Measurements from ENCODE around the gene RHOT1. TPM values are rescaled to one million over a fixed set of nuclear protein-coding genes. Genes with fewer than 3 reads are reported as not detected.

The RHOT1 gene
- total RNA-seq, 3 donors from 2014 or later (not counting 1 experiment from before 2014, with no cell fraction given) = 25.1 to 32.7 (median 28.3) TPM

GRCh38 chr17:32223703-32224102 lies 81.4 kb downstream of the RHOT1 start:
- ATAC-seq (no peak), DNase-seq (no peak)
- Mint-ChIP-seq H3K27ac (no peak overlapping the region), H3K36me3 (no peaks in the 10 kb centered on the region), H3K9me3 (no peaks in the 10 kb centered on the region), H3K4me3 (no peak overlapping the region), H3K27me3 (ENCODE audit: low read depth in 2 of 2) (no peaks in the 10 kb centered on the region), H3K4me1 (no peaks in the 10 kb centered on the region)
- intact Hi-C loops (cut with micrococcal nuclease) = no loop called here
- Histone ChIP-seq H3K9me3 (ENCODE audit: control insufficient read depth, insufficient read depth, low read length) (no peaks in the 10 kb centered on the region), H3K36me3 (ENCODE audit: control insufficient read depth, insufficient read depth, low read length) (peaks cover 6% of the 10 kb centered on the region), H3K27me3 (ENCODE audit: control insufficient read depth, insufficient read depth, low read length) (no peaks in the 10 kb centered on the region), H3K4me3 (ENCODE audit: low read length) (no peak overlapping the region), H3K27ac (ENCODE audit: low read length) (no peak overlapping the region), H3K4me1 (ENCODE audit: control insufficient read depth, insufficient read depth, low read length) (no peaks in the 10 kb centered on the region)
- TF ChIP-seq CTCF (IDR thresholded peaks at IDR 0.05) = no peak
- 100% methylated on average over 2 of the region's 3 CpGs for WGBS (ENCODE audit: insufficient coverage)

- Mint-ChIP-seq H3K4me3 (no peak overlapping the region), H3K27ac (no peak overlapping the region), H3K36me3 (no peaks in the 10 kb centered on the region), H3K4me1 (peaks cover 0 to 2% of the 10 kb centered on the region in 2 donors), H3K9me3 (no peaks in the 10 kb centered on the region), H3K27me3 (ENCODE audit: low read depth in 2 of 2) (no peaks in the 10 kb centered on the region)
- intact Hi-C loops (cut with micrococcal nuclease) = no loop called here
- no peak for TF ChIP-seq CTCF (IDR thresholded peaks at IDR 0.05)
- Histone ChIP-seq H3K27ac (ENCODE audit: low read length) (no peak overlapping the region), H3K9me3 (ENCODE audit: control insufficient read depth, insufficient read depth, low read length) (no peaks in the 10 kb centered on the region), H3K36me3 (ENCODE audit: control insufficient read depth, insufficient read depth, low read length) (peaks cover 6% of the 10 kb centered on the region), H3K4me3 (ENCODE audit: low read length) (no peak overlapping the region), H3K4me1 (ENCODE audit: control insufficient read depth, insufficient read depth, low read length) (peaks cover 4% of the 10 kb centered on the region), H3K27me3 (ENCODE audit: control insufficient read depth, insufficient read depth, low read length) (no peaks in the 10 kb centered on the region)
- no peak for ATAC-seq
- 100% methylated on average over 1 of the region's 3 CpGs for WGBS (ENCODE audit: insufficient coverage)
- no peak for DNase-seq
Observed at GRCh38 chr17:32226886-32227285, 84.6 kb downstream of the RHOT1 start.

- intact Hi-C loops (cut with micrococcal nuclease) = no loop called here
- 96% methylated on average over 9 of the region's 9 CpGs for WGBS (ENCODE audit: insufficient coverage)
Observed at GRCh38 chr17:32227910-32228309, 85.6 kb downstream of the RHOT1 start.

More at GRCh38 chr17:32227910-32228309, 85.6 kb downstream of the RHOT1 start:
- Mint-ChIP-seq H3K9me3 (no peaks in the 10 kb centered on the region), H3K36me3 (no peaks in the 10 kb centered on the region), H3K27ac (no peak overlapping the region), H3K4me1 (peaks cover 0 to 12% of the 10 kb centered on the region in 2 donors), H3K4me3 (no peak overlapping the region), H3K27me3 (ENCODE audit: low read depth in 2 of 2) (no peaks in the 10 kb centered on the region)
- TF ChIP-seq CTCF (IDR thresholded peaks at IDR 0.05) = no peak
- Histone ChIP-seq H3K9me3 (ENCODE audit: control insufficient read depth, insufficient read depth, low read length) (no peaks in the 10 kb centered on the region), H3K36me3 (ENCODE audit: control insufficient read depth, insufficient read depth, low read length) (peaks cover 6% of the 10 kb centered on the region), H3K27me3 (ENCODE audit: control insufficient read depth, insufficient read depth, low read length) (no peaks in the 10 kb centered on the region), H3K4me1 (ENCODE audit: control insufficient read depth, insufficient read depth, low read length) (peaks cover 9% of the 10 kb centered on the region), H3K4me3 (ENCODE audit: low read length) (no peak overlapping the region), H3K27ac (ENCODE audit: low read length) (no peak overlapping the region)
- ATAC-seq = no peak
- DNase-seq = no peak
